ENCODE data around the gene NENF.
"Not testable (repeated sequence)": the region's sequence is repeated elsewhere in the genome, so short reads cannot be mapped to it uniquely, and the experiment has no call there.

NENF gene

GRCh38 chr1:212432661-212433576 lies at the start of gene NENF:
NENF (plus strand) TSS chr1:212432920; CDS start chr1:212432944, 24 bp downstream.
- FAIRE-seq = no peak

DNA sequence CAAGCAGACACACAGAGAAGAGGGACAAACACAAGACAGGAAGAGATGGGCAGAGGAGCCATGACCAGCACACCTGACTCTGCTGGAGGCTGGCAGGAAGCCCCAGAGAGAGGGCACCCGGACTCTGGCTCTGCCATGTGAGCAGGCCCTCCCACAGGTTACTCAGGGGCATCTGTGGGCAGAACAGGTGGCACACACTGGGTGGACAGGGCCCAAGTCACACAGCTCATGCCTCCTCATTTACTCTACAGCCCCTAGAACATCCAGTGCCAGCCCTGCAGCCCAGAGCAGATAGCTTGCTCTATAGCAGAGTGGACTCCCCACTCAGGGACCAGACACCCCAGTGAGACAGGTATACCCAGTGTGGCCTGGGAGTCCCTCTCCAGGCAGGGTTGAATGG lies 46.7 kb upstream of the NENF start:
- FAIRE-seq = no peak

DNA sequence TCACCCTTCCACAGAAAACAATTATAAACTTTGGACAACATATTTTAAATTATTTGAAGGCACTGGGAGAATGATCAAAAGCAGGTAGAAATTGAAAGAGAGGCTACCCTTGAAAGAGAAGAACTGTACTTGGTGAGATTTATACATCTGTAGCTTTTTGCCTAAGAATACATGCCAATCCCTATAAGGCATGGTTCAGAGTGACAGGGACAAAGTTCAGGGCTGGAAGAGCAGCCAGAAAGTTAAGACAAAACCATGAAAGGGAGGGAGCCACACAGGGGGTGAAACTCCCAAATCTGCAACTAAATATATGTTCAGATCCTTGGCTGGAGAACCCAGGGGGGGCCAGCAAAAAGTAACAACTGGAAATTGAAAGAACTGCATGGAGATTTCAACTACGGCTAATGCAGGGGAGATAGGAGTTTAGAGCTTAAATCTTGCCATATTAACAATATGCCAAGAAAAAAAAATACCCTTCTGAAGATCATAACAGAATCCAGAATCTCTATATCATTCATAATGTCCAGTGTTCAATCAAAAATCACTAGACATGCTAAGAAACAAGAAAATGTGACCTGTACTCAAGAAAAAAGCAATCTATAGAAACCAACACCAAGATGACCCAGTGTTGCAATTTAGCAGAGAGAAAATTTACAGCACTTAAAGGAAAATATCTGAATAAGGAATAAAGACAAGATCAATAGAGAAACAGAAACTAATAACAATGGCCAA lies 43.6 kb upstream of the NENF start:
- no peak for FAIRE-seq

- FAIRE-seq = not testable (repeated sequence)
Observed at GRCh38 chr1:212395678-212396437, 36.9 kb upstream of the NENF start.

DNA sequence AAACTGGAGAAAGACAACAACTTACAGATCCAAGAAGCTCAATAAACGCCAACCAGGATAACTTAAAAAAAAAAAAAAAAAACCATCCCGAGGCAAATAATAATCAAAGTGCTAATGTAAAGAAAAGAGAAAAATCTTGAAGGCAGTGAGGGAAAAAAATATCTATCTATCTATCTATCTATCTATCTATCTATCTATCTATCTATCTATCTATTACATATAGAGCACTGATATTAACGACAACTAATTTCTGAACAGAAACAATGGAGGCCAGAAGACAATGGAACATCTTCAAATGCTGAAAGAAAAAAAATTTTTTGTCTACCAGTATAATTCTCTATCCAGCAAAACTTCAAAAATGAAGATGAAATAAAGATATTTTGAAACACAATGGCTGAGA lies 36.1 kb upstream of the NENF start:
- FAIRE-seq = peak; percentile 89

GRCh38 chr1:212397171-212397570 lies 35.5 kb upstream of the NENF start:
- no peak for FAIRE-seq

GRCh38 chr1:212401042-212401441 lies 31.7 kb upstream of the NENF start:
- no peak for FAIRE-seq

DNA sequence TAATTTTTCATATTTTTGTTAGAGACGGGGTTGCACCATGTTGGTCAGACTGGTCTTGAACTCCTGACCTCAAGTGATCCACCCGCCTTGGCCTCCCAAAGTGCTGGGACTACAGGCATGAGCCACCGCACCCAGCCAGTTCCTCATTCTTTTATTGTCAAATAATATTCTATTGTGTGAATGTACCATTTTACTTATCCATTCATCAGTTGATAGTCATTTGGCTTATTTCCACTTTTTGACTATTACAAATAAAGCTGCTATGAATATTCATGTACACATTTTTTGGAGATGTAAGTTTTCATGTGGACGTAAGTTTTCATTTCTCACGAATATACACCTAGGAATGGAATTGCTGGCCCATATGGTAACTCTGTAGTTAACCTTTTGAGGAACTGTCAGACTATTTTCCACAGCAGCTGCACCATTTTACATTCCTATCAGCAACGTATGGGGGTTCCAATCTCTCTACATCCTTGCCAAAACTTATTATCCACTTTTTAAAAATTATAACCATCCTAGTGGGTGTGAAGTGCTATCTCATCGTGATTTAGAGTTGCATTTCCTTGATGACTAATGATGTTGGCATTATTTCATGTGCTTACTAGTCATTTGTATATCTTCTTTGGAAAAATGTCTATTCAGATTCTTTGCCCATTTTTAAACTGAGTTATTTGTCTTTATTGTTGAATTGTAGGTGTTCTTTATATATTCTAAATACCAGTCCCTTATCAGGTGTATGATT lies 30.7 kb upstream of the NENF start:
- FAIRE-seq = no peak

DNA sequence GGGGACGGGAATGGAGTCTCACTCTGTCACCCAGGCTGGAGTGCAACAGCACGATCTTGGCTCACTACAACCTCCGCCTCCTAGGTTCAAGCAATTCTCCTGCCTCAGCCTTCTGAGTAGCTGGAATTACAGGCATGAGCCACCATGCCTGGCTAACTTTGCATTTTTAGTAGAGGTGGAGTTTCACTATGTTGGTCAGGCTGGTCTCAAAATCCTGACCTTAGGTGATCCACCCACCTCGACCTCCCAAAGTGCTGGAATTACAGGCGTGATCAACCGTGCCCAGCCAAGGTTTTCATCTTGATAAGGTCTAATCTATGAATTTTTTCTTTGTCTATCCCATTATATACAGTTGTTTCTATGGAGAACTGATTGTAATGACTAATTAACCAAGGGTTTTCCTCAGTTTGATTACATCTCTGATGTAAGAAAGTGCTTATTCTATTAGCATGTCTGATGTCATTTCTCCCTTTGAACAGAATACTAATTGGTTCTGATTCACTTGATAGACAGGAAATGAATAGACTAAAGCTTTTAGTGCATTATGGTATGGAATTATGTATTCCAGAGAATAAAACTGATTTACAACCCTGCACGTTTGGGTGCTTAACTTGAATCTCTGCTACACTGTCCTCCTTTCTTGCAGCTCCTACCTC lies 29.9 kb upstream of the NENF start:
- FAIRE-seq = no peak

DNA sequence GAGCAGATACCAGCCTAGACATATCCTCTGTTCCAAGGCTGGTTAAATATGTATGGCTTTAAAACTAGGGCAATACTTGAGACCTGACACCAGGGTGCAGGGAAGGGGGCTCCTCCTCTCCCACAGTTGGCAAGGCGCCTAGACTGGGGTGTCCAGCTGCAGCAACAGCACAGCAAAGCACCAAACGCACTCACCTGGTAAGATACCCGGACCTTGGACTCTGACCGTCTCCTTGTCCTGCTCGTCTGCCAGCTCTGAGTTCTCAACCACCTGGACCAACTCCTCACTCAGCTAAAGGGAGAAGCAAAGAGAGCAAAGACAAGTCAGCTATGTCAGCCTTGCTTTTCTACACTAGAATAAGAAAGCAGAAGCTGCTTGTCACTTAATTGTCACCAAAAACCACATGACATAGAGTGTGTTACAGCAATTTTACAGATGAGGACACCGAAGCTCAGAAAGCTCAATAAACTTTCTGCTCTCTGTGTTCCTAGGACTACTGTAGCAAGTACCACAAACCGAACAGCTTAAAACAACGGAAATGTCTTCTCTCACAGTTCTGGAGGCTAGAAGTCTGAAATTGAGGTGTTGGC lies 22.4 kb upstream of the NENF start:
- FAIRE-seq = no peak

- FAIRE-seq = no peak
Observed at GRCh38 chr1:212412374-212412773, 20.3 kb upstream of the NENF start.

DNA sequence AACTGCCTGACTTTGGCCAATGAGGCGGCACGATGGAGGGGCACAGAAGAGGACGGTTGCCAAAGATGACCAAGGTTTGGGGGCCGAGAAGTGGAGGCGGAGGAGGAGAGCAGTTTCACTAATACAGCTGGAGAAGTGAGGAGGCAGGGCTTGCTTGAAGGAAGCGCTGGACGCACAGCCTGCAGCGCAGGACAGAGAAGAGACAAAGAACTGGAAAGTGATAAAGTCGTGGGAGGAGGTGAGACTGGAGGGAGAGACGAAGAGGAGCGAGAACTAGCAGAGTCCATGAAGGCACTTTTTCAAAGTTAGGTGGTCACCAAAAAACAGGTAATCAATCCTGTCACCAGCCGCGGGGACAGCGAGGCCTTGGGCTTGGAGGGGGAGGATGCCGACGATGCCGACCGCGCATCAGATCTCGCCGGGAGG lies 18.8 kb upstream of the NENF start:
- FAIRE-seq = no peak

GRCh38 chr1:212414328-212415106 lies 18.2 kb upstream of the NENF start, which contains the start of gene PACC1:
PACC1 (minus strand) TSS chr1:212414886; CDS start chr1:212414757, 129 bp downstream.
- no peak for FAIRE-seq

GRCh38 chr1:212415107-212415841 lies 17.4 kb upstream of the NENF start:
- no peak for FAIRE-seq

DNA sequence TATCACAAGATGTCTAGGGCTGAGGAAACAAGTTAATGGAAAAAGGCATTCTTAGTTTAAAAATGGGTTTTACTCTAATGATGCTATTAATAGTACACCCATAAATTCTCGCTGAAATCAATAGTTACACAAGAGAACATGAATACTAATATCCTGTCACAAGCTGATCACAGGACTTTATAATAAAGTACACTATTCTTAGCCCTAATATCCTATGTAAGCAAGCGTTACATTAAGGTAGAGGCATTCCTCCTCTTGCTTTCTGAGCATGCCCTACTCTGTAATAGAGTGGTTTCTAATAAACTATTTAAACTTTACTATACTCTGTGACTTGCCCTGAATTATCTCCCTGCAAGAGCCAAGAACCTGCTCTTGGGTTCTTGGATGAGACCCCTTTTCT lies 11.6 kb upstream of the NENF start:
- no peak for FAIRE-seq

GRCh38 chr1:212423879-212424278 lies 8.8 kb upstream of the NENF start:
- no peak for FAIRE-seq

DNA sequence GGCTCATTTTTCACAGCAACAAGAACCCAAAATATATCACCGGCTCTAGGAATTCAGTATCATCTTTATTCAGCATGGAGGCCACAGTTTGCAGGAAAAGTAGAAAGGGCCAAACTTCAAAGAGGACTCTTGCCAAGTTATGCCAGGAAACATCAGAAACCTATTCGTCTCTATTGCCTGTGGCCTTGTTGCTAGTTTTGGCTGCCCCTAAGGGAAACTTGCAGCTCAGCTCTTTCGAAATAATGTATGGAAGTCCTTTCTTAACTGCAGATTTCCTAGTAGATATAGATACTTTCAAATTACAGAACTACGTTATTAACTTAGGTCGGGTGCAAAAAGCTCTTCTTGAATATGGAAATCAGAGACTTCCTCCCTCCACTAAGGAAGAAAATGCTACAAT lies 4.2 kb upstream of the NENF start:
- no peak for FAIRE-seq

- FAIRE-seq = no peak
Observed at GRCh38 chr1:212430416-212430815, 2.3 kb upstream of the NENF start.

DNA sequence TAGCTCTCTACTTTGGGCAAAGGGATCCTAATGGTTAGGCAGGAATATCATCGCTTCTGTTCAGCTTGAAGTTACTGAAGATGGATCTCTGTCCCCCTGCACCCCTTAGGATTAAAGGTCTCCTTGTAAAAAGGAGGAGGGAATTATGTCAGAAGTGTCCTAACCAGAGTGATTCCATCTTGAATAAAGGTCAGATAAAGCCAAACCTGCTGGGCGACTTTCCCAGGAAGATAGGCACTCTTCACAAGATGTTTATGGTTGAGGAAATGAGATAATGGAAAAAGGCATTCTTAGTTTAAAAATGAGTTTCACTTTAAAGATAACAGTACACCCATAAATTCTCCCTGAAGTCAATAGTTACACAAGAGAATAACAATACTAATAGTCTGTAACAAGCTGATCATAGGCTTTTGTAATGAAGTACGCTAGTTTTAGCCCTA lies 1.7 kb upstream of the NENF start:
- FAIRE-seq = no peak

- FAIRE-seq = no peak
Observed at GRCh38 chr1:212431644-212432043, 1.1 kb upstream of the NENF start.
